ENCODE results near the gene CCDC8. TPM values are rescaled to one million over a fixed set of nuclear protein-coding genes. Genes with fewer than 3 reads are reported as not detected.

The CCDC8 gene
- polyA plus RNA-seq, 2 of the 4 experiments (the other 2 are of a cell fraction): 0.04 to 0.08 TPM

Other genes with a start within 250 kb of the CCDC8 start
- gene IGFL1, start 183.8 kb downstream of the CCDC8 start, polyA plus RNA-seq (2011; rRNA removed): 0.70 and 0.88 TPM in 2 replicates
- gene IGFL1, start 183.8 kb downstream of the CCDC8 start, polyA plus RNA-seq (2017; fragmentation: RNase III; extraction: RNeasy Plus Mini Kit Qiagen cat#74134 plus additional on column Dnase treatment): 1.0 to 1.9 TPM (median 1.1 TPM) in 3 replicates
- gene HIF3A, start 116.5 kb downstream of the CCDC8 start, polyA plus RNA-seq (2011; rRNA removed): not detected in 2 replicates
- gene HIF3A, start 116.5 kb downstream of the CCDC8 start, polyA plus RNA-seq (2017; fragmentation: RNase III; extraction: RNeasy Plus Mini Kit Qiagen cat#74134 plus additional on column Dnase treatment): not detected in 3 replicates
- 107 and 126 TPM in 2 replicates for gene PPP5C, start 66.5 kb downstream of the CCDC8 start, polyA plus RNA-seq (2011; rRNA removed)
- 93.5 to 99.8 TPM (median 94.2 TPM) in 3 replicates for gene PPP5C, start 66.5 kb downstream of the CCDC8 start, polyA plus RNA-seq (2017; fragmentation: RNase III; extraction: RNeasy Plus Mini Kit Qiagen cat#74134 plus additional on column Dnase treatment)
- 0.01 TPM in 1 of 2 replicates, not detected in the other for gene PNMA8C, start 15.4 kb upstream of the CCDC8 start, polyA plus RNA-seq (2011; rRNA removed)
- not detected in 3 replicates for gene PNMA8C, start 15.4 kb upstream of the CCDC8 start, polyA plus RNA-seq (2017; fragmentation: RNase III; extraction: RNeasy Plus Mini Kit Qiagen cat#74134 plus additional on column Dnase treatment)
- gene PNMA8A, start 58.0 kb upstream of the CCDC8 start, polyA plus RNA-seq (2011; rRNA removed): 11.2 and 14.1 TPM in 2 replicates
- 14.9 to 17.2 TPM (median 15.4 TPM) in 3 replicates for gene PNMA8A, start 58.0 kb upstream of the CCDC8 start, polyA plus RNA-seq (2017; fragmentation: RNase III; extraction: RNeasy Plus Mini Kit Qiagen cat#74134 plus additional on column Dnase treatment)
- not detected in 2 replicates for gene PNMA8B, start 82.3 kb upstream of the CCDC8 start, polyA plus RNA-seq (2011; rRNA removed)
- gene PNMA8B, start 82.3 kb upstream of the CCDC8 start, polyA plus RNA-seq (2017; fragmentation: RNase III; extraction: RNeasy Plus Mini Kit Qiagen cat#74134 plus additional on column Dnase treatment): not detected in 3 replicates
- 321 and 548 TPM in 2 replicates for gene CALM3, start 187.8 kb upstream of the CCDC8 start, polyA plus RNA-seq (2011; rRNA removed)
- gene CALM3, start 187.8 kb upstream of the CCDC8 start, polyA plus RNA-seq (2017; fragmentation: RNase III; extraction: RNeasy Plus Mini Kit Qiagen cat#74134 plus additional on column Dnase treatment): 303 to 327 TPM (median 313 TPM) in 3 replicates
- 0.06 TPM in 1 of 2 replicates, not detected in the other for gene PTGIR, start 211.5 kb upstream of the CCDC8 start, polyA plus RNA-seq (2011; rRNA removed)
- gene PTGIR, start 211.5 kb upstream of the CCDC8 start, polyA plus RNA-seq (2017; fragmentation: RNase III; extraction: RNeasy Plus Mini Kit Qiagen cat#74134 plus additional on column Dnase treatment): 0.07 TPM in 1 of 3 replicates, not detected in the others
- gene GNG8, start 222.6 kb upstream of the CCDC8 start, polyA plus RNA-seq (2011; rRNA removed): not detected in 2 replicates
- gene GNG8, start 222.6 kb upstream of the CCDC8 start, polyA plus RNA-seq (2017; fragmentation: RNase III; extraction: RNeasy Plus Mini Kit Qiagen cat#74134 plus additional on column Dnase treatment): not detected in 3 replicates
- gene DACT3, start 247.6 kb upstream of the CCDC8 start, polyA plus RNA-seq (2011; rRNA removed): 0.13 and 0.36 TPM in 2 replicates
- gene DACT3, start 247.6 kb upstream of the CCDC8 start, polyA plus RNA-seq (2017; fragmentation: RNase III; extraction: RNeasy Plus Mini Kit Qiagen cat#74134 plus additional on column Dnase treatment): 0.14 to 0.33 TPM (median 0.32 TPM) in 3 replicates

All from A549 (cell line).